ENCODE measurements around the gene AOPEP.

- TF ChIP-seq, protein P1, sequence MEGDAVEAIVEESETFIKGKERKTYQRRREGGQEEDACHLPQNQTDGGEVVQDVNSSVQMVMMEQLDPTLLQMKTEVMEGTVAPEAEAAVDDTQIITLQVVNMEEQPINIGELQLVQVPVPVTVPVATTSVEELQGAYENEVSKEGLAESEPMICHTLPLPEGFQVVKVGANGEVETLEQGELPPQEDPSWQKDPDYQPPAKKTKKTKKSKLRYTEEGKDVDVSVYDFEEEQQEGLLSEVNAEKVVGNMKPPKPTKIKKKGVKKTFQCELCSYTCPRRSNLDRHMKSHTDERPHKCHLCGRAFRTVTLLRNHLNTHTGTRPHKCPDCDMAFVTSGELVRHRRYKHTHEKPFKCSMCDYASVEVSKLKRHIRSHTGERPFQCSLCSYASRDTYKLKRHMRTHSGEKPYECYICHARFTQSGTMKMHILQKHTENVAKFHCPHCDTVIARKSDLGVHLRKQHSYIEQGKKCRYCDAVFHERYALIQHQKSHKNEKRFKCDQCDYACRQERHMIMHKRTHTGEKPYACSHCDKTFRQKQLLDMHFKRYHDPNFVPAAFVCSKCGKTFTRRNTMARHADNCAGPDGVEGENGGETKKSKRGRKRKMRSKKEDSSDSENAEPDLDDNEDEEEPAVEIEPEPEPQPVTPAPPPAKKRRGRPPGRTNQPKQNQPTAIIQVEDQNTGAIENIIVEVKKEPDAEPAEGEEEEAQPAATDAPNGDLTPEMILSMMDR (IDR thresholded peaks at IDR 0.05) = no peak
- TF ChIP-seq POLR2A (IDR thresholded peaks at IDR 0.05) = no peak
Measured at GRCh38 chr9:94977416-94977815, 250.9 kb downstream of the AOPEP start.
